Spinal cord (tissue), 4 donors: ENCODE measurements around the gene RRAS. TPM values are rescaled to one million over a fixed set of nuclear protein-coding genes. Genes with fewer than 3 reads are reported as not detected.

ENCODE experiments used
- polyA plus RNA-seq, 2 donors: library from polyadenylated mRNA; unstranded; fragments of 120-200 nt; gene quantifications; one replicate each; pipeline ENCODE4 v1.2.1, GENCODE V29; 2013; ENCODE audit not compliant: insufficient read length in 2 of 2
- small RNA-seq: library from RNA; depleted of rRNA; stranded (forward); fragments of <200 nt; gene quantifications from one replicate; pipeline ENCODE3, GENCODE V24; 2014; ENCODE audit warnings: low replicate concordance
- total RNA-seq, 2 donors: library from RNA; depleted of rRNA in 1 of 2; stranded (reverse); fragments of 120-200 nt in 1 of 2; fragments of >200 nt in 1 of 2; gene quantifications; one replicate each; pipeline versions ENCODE4 v1.2.3 to v1.2.4, GENCODE V29; 2013 to 2014

Gene RRAS
- total and polyA plus RNA-seq, 4 donors = 4.7 to 16.7 (median 15.0) TPM

Small RNA genes within 50 kb of the gene (small RNA-seq; reads per million reads assigned to genes)
- not detected for gene MIR5088

Other genes starting within 250 kb of the RRAS start
- gene PTH2, start 216.7 kb downstream of the RRAS start, total RNA-seq = not detected
- not detected for gene PTH2, start 216.7 kb downstream of the RRAS start, polyA plus RNA-seq
- not detected for gene GFY, start 214.8 kb downstream of the RRAS start, total RNA-seq
- under 1 TPM; 0.54 TPM for gene GFY, start 214.8 kb downstream of the RRAS start, polyA plus RNA-seq
- 1 to 10 TPM in 1 of 2 donors, under 1 TPM in 1; 0.55 to 4.2 TPM for gene SLC17A7, start 198.6 kb downstream of the RRAS start, total RNA-seq
- gene SLC17A7, start 198.6 kb downstream of the RRAS start, polyA plus RNA-seq = 1 to 10 TPM in 1 of 2 donors, under 1 TPM in 1; 0.51 to 1.1 TPM
- 10 to 100 TPM; 56.6 to 96.3 TPM for gene PIH1D1, start 188.3 kb downstream of the RRAS start, total RNA-seq
- gene PIH1D1, start 188.3 kb downstream of the RRAS start, polyA plus RNA-seq = 10 to 100 TPM; 71.5 to 81.6 TPM
- 10 to 100 TPM; 15.7 to 22.3 TPM for gene ALDH16A1, start 186.9 kb downstream of the RRAS start, total RNA-seq
- 10 to 100 TPM; 16.1 to 18.2 TPM for gene ALDH16A1, start 186.9 kb downstream of the RRAS start, polyA plus RNA-seq
- gene FLT3LG, start 165.9 kb downstream of the RRAS start, total RNA-seq = 1 to 10 TPM; 1.2 to 4.1 TPM
- gene FLT3LG, start 165.9 kb downstream of the RRAS start, polyA plus RNA-seq = 1 to 10 TPM; 4.8 to 5.2 TPM
- 1,000 to 10,000 TPM; 1,320 to 2,994 TPM for gene RPL13A, start 152.5 kb downstream of the RRAS start, total RNA-seq
- gene RPL13A, start 152.5 kb downstream of the RRAS start, polyA plus RNA-seq = 1,000 to 10,000 TPM; 1,955 to 2,049 TPM
- gene RPS11, start 143.7 kb downstream of the RRAS start, total RNA-seq = 1,000 to 10,000 TPM; 1,713 to 3,396 TPM
- 1,000 to 10,000 TPM; 1,893 to 1,945 TPM for gene RPS11, start 143.7 kb downstream of the RRAS start, polyA plus RNA-seq
- 100 to 1,000 TPM in 1 of 2 donors, 10 to 100 TPM in 1; 67.9 to 339 TPM for gene FCGRT, start 127.5 kb downstream of the RRAS start, total RNA-seq
- 100 to 1,000 TPM in 1 of 2 donors, 10 to 100 TPM in 1; 80.2 to 131 TPM for gene FCGRT, start 127.5 kb downstream of the RRAS start, polyA plus RNA-seq
- 10 to 100 TPM; 24.9 to 85.2 TPM for gene RCN3, start 112.1 kb downstream of the RRAS start, total RNA-seq
- 10 to 100 TPM; 14.5 to 36.5 TPM for gene RCN3, start 112.1 kb downstream of the RRAS start, polyA plus RNA-seq
- gene NOSIP, start 59.6 kb downstream of the RRAS start, total RNA-seq = 10 to 100 TPM; 32.2 to 86.1 TPM
- gene NOSIP, start 59.6 kb downstream of the RRAS start, polyA plus RNA-seq = 10 to 100 TPM; 63.9 to 67.4 TPM
- under 1 TPM; 0.79 to 0.83 TPM for gene PRRG2, start 58.8 kb downstream of the RRAS start, total RNA-seq
- 1 to 10 TPM in 1 of 2 donors, under 1 TPM in 1; 0.78 to 1.5 TPM for gene PRRG2, start 58.8 kb downstream of the RRAS start, polyA plus RNA-seq
- 1 to 10 TPM; 6.6 to 8.2 TPM for gene PRR12, start 49.0 kb downstream of the RRAS start, total RNA-seq
- 10 to 100 TPM; 37.7 to 42.3 TPM for gene PRR12, start 49.0 kb downstream of the RRAS start, polyA plus RNA-seq
- 10 to 100 TPM; 11.8 to 12.2 TPM for gene SCAF1, start 2.1 kb upstream of the RRAS start, total RNA-seq
- 10 to 100 TPM; 66.3 to 70.8 TPM for gene SCAF1, start 2.1 kb upstream of the RRAS start, polyA plus RNA-seq
- gene IRF3, start 25.7 kb upstream of the RRAS start, total RNA-seq = 10 to 100 TPM; 21.8 to 63.9 TPM
- 10 to 100 TPM; 39.2 to 51.4 TPM for gene IRF3, start 25.7 kb upstream of the RRAS start, polyA plus RNA-seq
- 1 to 10 TPM in 1 of 2 donors, under 1 TPM in 1; 0.89 to 7.6 TPM for gene BCL2L12, start 25.8 kb upstream of the RRAS start, total RNA-seq
- 10 to 100 TPM in 1 of 2 donors, 1 to 10 TPM in 1; 8.2 to 15.0 TPM for gene BCL2L12, start 25.8 kb upstream of the RRAS start, polyA plus RNA-seq
- 100 to 1,000 TPM; 150 to 186 TPM for gene PRMT1, start 37.1 kb upstream of the RRAS start, total RNA-seq
- 100 to 1,000 TPM; 221 to 249 TPM for gene PRMT1, start 37.1 kb upstream of the RRAS start, polyA plus RNA-seq
- gene ADM5, start 49.5 kb upstream of the RRAS start, total RNA-seq = under 1 TPM; 0.69 to 0.88 TPM
- 1 to 10 TPM; 3.1 to 3.3 TPM for gene ADM5, start 49.5 kb upstream of the RRAS start, polyA plus RNA-seq
- gene CPT1C, start 51.0 kb upstream of the RRAS start, total RNA-seq = 10 to 100 TPM; 23.2 to 32.4 TPM
- 100 to 1,000 TPM; 110 to 128 TPM for gene CPT1C, start 51.0 kb upstream of the RRAS start, polyA plus RNA-seq
- gene TSKS, start 123.2 kb upstream of the RRAS start, total RNA-seq = under 1 TPM; 0.10 to 0.50 TPM
- gene TSKS, start 123.2 kb upstream of the RRAS start, polyA plus RNA-seq = under 1 TPM; 0.35 to 0.47 TPM
- gene AP2A1, start 126.9 kb upstream of the RRAS start, total RNA-seq = 10 to 100 TPM; 58.5 to 61.6 TPM
- 100 to 1,000 TPM; 151 to 156 TPM for gene AP2A1, start 126.9 kb upstream of the RRAS start, polyA plus RNA-seq
- gene FUZ, start 173.1 kb upstream of the RRAS start, total RNA-seq = 10 to 100 TPM; 17.2 to 29.0 TPM
- 10 to 100 TPM; 32.6 to 35.0 TPM for gene FUZ, start 173.1 kb upstream of the RRAS start, polyA plus RNA-seq
- 10 to 100 TPM; 16.7 to 21.8 TPM for gene MED25, start 178.1 kb upstream of the RRAS start, total RNA-seq
- gene MED25, start 178.1 kb upstream of the RRAS start, polyA plus RNA-seq = 10 to 100 TPM; 64.7 to 68.2 TPM
- gene PTOV1, start 211.0 kb upstream of the RRAS start, total RNA-seq = 100 to 1,000 TPM in 1 of 2 donors, 10 to 100 TPM in 1; 62.2 to 220 TPM
- gene PTOV1, start 211.0 kb upstream of the RRAS start, polyA plus RNA-seq = 100 to 1,000 TPM; 420 to 438 TPM
- gene PNKP, start 227.4 kb upstream of the RRAS start, total RNA-seq = 10 to 100 TPM; 22.2 to 47.1 TPM
- gene PNKP, start 227.4 kb upstream of the RRAS start, polyA plus RNA-seq = 10 to 100 TPM; 53.5 to 87.1 TPM
- 1 to 10 TPM; 3.8 to 9.0 TPM for gene AKT1S1, start 237.2 kb upstream of the RRAS start, total RNA-seq
- gene AKT1S1, start 237.2 kb upstream of the RRAS start, polyA plus RNA-seq = 10 to 100 TPM; 43.0 to 43.8 TPM
- 10 to 100 TPM in 1 of 2 donors, 1 to 10 TPM in 1; 9.6 to 13.9 TPM for gene TBC1D17, start 237.6 kb upstream of the RRAS start, total RNA-seq
- 10 to 100 TPM; 67.2 to 78.6 TPM for gene TBC1D17, start 237.6 kb upstream of the RRAS start, polyA plus RNA-seq